ENCODE results near the gene MYH10. TPM values are rescaled to one million over a fixed set of nuclear protein-coding genes. Genes with fewer than 3 reads are reported as not detected.

The MYH10 gene
- total RNA-seq, 1 experiment from 2014 or later, result 1.6 TPM

DNA sequence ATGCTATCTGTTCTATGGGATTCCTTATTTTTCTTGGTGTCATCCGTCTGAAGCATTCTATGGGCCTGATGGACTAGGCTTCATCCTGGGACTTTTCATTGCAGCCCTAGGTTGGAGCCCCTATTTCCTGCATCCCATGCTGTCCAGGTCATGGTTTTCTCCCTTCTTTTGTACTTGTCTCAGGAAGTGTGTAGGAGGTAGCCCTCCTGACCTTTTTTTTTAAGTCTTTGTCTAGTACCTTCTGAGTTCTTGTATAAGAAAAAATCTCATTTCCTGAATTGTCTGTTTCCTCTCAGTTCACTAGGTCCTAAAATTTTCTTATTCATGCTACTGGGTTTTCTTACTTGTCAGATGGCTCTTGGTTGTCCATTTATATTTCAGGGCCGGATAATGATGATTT lies 188.8 kb downstream of the MYH10 start:
- Histone ChIP-seq H3K4me2 (no peak overlapping the region), H4K20me1 (ENCODE audit: insufficient read depth) (peaks cover 20% of the 10 kb centered on the region), H3K79me2 (ENCODE audit: low read depth) (peaks cover 58% of the 10 kb centered on the region), H3K36me3 (ENCODE audit: low read depth) (peaks cover 4% of the 10 kb centered on the region; the same call in 1 of the 2 replicates), H3K27me3 (ENCODE audit: insufficient read depth, low read depth) (no peaks in the 10 kb centered on the region), H3K9me2 (ENCODE audit: insufficient read depth) (no peaks in the 10 kb centered on the region), H2AFZ (no peak overlapping the region), H3K4me1 (replicated peaks; ENCODE audit: insufficient read depth) (peaks cover 9% of the 10 kb centered on the region; the same call in 1 of the 2 replicates), H3F3A (ENCODE audit: insufficient read depth, low read depth) (peaks cover 2% of the 10 kb centered on the region; the same call in 1 of the 2 replicates), H3K4me3 (no peak overlapping the region), H3K9me3 (ENCODE audit: insufficient read depth, low read depth) (no peaks in the 10 kb centered on the region), H3K27ac (no peak overlapping the region)
- ChIA-PET CTCF (interaction anchor here (0.5 kb wide), 1 partner anchor 16 kb away, joined by 7 read pairs; no protein-coding TSS in a partner anchor), POLR2A (ENCODE audit: unreplicated experiment) (no interaction called here)
- intact Hi-C loops (cut with micrococcal nuclease; ENCODE audit: unreplicated experiment), result no loop called here
- no TSS peak for BruUV-seq (replicated peaks)
- TF ChIP-seq EZH2 (IDR thresholded peaks at IDR 0.05; ENCODE audit: low read depth), result no peak
- TF ChIP-seq, protein P1, sequence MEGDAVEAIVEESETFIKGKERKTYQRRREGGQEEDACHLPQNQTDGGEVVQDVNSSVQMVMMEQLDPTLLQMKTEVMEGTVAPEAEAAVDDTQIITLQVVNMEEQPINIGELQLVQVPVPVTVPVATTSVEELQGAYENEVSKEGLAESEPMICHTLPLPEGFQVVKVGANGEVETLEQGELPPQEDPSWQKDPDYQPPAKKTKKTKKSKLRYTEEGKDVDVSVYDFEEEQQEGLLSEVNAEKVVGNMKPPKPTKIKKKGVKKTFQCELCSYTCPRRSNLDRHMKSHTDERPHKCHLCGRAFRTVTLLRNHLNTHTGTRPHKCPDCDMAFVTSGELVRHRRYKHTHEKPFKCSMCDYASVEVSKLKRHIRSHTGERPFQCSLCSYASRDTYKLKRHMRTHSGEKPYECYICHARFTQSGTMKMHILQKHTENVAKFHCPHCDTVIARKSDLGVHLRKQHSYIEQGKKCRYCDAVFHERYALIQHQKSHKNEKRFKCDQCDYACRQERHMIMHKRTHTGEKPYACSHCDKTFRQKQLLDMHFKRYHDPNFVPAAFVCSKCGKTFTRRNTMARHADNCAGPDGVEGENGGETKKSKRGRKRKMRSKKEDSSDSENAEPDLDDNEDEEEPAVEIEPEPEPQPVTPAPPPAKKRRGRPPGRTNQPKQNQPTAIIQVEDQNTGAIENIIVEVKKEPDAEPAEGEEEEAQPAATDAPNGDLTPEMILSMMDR (conservative IDR thresholded peaks at IDR 0.05), result no peak
- no peak for DNase-seq

DNA sequence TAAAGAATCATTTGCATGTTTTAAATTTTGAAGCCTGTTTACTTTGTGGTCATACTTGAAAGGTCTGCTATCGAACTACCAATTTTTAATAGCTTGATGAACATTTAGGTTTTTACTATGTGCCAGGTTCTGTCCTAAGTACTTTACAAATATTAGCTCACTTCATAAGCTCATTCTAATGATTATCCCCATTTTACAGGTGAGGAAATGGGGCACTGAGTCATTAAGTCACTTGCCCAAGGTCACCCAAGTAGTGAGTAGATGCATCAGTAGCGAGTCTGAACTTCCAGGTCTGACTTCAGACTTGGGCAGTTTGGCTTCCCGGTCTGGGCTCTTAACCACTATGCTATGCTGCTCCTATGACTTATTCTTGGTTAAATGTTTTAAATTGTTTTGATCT lies 190.8 kb downstream of the MYH10 start:
- BruUV-seq (replicated peaks), result no TSS peak
- H4K20me1 ChIP-seq (ENCODE audit: insufficient read depth), result peaks cover 22% of the 10 kb centered on the region
- H3K36me3 ChIP-seq (ENCODE audit: low read depth), result no peaks in the 10 kb centered on the region
- no peaks in the 10 kb centered on the region for H3K9me2 ChIP-seq (ENCODE audit: insufficient read depth)
- no peak for TF ChIP-seq EZH2 (IDR thresholded peaks at IDR 0.05; ENCODE audit: low read depth)
- TF ChIP-seq, protein P1 (conservative IDR thresholded peaks at IDR 0.05), result no peak
- H3K9me3 ChIP-seq (ENCODE audit: insufficient read depth, low read depth), result no peaks in the 10 kb centered on the region
- intact Hi-C loops (cut with micrococcal nuclease; ENCODE audit: unreplicated experiment), result no loop called here
- CTCF ChIA-PET, result no interaction called here
- H3K4me1 ChIP-seq (replicated peaks; ENCODE audit: insufficient read depth), result peaks cover 9% of the 10 kb centered on the region; the same call in 1 of the 2 replicates
- H3K79me2 ChIP-seq (ENCODE audit: low read depth), result peaks cover 63% of the 10 kb centered on the region
- H3F3A ChIP-seq (ENCODE audit: insufficient read depth, low read depth), result peaks cover 6% of the 10 kb centered on the region; the same call in 1 of the 2 replicates
- POLR2A ChIA-PET (ENCODE audit: unreplicated experiment), result no interaction called here
- H3K4me3 ChIP-seq, result no peak overlapping the region
- no peak overlapping the region for H3K27ac ChIP-seq
- H3K27me3 ChIP-seq (ENCODE audit: insufficient read depth, low read depth), result no peaks in the 10 kb centered on the region
- no peak overlapping the region for H3K4me2 ChIP-seq
- no peak overlapping the region for H2AFZ ChIP-seq
- DNase-seq, result no peak

DNA sequence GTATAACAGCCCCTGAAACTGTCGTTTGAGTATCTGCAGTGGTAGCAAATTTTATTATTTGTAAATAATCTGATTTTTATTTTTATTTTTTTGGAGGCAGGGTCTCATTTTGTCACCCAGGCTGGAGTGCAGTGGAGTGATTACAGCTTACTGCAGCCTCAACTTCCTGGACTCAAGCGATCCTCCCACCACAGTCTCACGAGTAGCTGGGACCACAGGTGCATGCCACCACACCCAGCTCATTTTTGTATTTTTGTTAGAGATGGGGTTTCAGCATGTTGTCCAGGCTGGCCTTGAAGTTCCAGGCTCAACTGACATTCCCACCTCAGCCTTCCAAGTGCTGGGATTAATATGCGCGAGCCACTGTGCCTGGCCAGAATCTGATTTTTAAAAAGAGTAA lies 192.1 kb downstream of the MYH10 start:
- intact Hi-C loops (cut with micrococcal nuclease; ENCODE audit: unreplicated experiment), result no loop called here
- ChIA-PET POLR2A (ENCODE audit: unreplicated experiment) (interaction anchor here (0.5 to 0.7 kb wide), 2 partner anchors 47 to 55 kb away, joined by 3 read pairs; no protein-coding TSS in a partner anchor), CTCF (interaction anchor here (0.6 kb wide), 1 partner anchor 1309 kb away, joined by 15 read pairs; no protein-coding TSS in a partner anchor)
- Histone ChIP-seq H3F3A (ENCODE audit: insufficient read depth, low read depth) (peaks cover 6% of the 10 kb centered on the region; the same call in 1 of the 2 replicates), H3K79me2 (ENCODE audit: low read depth) (peaks cover 63% of the 10 kb centered on the region), H2AFZ (no peak overlapping the region), H3K27me3 (ENCODE audit: insufficient read depth, low read depth) (no peaks in the 10 kb centered on the region), H3K27ac (no peak overlapping the region), H3K36me3 (ENCODE audit: low read depth) (no peaks in the 10 kb centered on the region), H4K20me1 (ENCODE audit: insufficient read depth) (peaks cover 19% of the 10 kb centered on the region), H3K4me2 (no peak overlapping the region), H3K9me3 (ENCODE audit: insufficient read depth, low read depth) (no peaks in the 10 kb centered on the region), H3K4me1 (replicated peaks; ENCODE audit: insufficient read depth) (peaks cover 9% of the 10 kb centered on the region; the same call in 1 of the 2 replicates), H3K9me2 (ENCODE audit: insufficient read depth) (no peaks in the 10 kb centered on the region), H3K4me3 (no peak overlapping the region)
- TF ChIP-seq, protein P1 (conservative IDR thresholded peaks at IDR 0.05), result no peak
- TF ChIP-seq EZH2 (IDR thresholded peaks at IDR 0.05; ENCODE audit: low read depth), result no peak
- no TSS peak for BruUV-seq (replicated peaks)
- no peak for DNase-seq

Data from PC-9 (cell line).